GM18870 (cell line): ENCODE data around the gene TFCP2L1.
"Not testable (repeated sequence)": the region's sequence is repeated elsewhere in the genome, so short reads cannot be mapped to it uniquely, and the experiment has no call there.

ENCODE experiments used
- ATAC-seq: cut with Tn5 transposase; IDR thresholded peaks from one replicate; pipeline ENCODE4 v1.9.1; 2021; ENCODE audit warnings: moderate library complexity; ENCODE audit not compliant: unreplicated experiment

Gene TFCP2L1

DNA sequence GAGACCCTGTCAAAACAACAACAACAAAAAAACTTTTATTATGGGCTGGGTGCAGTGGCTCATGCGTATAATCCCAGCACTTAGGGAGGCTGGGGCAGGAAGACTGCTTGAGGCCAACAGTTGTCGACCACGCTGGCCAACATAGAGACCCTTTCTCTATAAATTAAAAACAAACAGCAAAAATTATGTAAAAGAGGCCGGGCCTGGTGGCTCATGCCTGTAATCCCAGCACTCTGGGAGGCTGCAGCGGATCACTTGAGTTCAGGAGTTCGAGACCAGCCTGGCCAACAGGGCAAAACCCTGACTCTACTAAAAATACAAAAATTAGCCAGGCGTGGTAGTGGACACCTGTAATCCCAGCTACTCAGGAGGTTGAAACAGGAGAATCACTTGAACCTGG is 15.6 kb downstream of the TFCP2L1 start:
- ATAC-seq, result not testable (repeated sequence)

DNA sequence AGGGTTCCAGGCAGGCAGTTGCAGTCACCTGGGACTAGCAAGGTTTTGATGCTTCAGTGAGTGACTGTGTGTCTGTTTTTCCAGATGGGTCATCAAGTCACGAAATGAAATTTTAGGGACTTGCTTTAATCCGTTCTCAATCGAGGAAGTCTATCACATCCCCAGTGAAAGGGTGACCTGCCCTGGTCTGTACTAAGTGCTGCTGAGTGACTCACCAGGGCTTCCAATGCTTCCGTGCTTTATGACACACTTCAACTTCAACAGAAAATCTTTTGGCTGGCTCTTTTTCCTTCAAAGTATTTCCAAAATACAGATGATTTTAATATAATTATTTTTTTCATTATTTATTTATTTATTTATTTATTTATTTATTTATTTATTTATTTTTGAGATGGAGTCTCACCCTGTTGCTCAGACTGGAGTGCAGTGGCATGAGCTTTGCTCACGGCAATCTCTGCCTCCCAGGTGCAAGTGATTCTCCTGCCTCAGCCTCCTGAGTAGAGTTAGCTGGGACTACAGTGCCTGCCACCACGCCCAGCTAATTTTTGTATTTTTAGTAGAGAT is 18.4 kb downstream of the TFCP2L1 start:
- ATAC-seq, result no peak

GRCh38 chr2:121263996-121264715 is 20.8 kb downstream of the TFCP2L1 start:
- ATAC-seq, result no peak

DNA sequence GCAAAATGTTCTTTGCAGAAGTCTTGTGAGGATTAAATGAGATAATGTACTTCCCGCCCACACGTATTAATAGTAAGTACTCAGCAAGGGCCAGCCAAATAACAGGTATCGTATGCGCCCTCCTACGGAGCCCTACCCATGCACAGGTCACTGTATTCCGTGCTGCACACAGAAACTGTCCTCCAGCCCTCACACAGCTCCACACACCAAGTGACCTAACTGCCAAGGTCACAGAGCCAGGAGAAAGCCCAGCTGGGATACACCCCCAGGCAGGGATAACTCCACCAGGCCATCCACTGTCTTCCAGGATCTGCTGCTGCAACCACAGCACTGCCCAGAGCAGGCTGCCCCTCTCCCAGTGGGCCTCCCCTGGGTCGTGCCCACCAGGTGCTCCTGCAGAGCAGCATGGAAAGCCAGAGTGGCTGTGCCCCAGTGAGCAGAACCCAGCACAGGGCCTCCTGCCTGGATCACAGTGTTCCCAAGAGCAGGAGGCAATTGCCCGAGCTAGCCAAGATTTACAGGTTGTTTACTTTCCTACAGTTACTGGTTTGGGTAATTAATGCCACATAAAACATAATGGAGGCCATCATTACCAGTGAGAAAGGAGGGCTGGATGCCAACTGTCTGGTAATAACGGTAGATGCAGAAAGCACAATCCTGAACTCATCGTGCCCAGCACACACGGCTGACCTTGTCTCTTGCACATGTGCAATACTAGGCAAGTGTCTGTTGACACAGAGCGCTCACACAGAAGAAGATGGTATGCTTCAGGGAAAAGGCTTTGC is 24.4 kb downstream of the TFCP2L1 start:
- no peak for ATAC-seq

DNA sequence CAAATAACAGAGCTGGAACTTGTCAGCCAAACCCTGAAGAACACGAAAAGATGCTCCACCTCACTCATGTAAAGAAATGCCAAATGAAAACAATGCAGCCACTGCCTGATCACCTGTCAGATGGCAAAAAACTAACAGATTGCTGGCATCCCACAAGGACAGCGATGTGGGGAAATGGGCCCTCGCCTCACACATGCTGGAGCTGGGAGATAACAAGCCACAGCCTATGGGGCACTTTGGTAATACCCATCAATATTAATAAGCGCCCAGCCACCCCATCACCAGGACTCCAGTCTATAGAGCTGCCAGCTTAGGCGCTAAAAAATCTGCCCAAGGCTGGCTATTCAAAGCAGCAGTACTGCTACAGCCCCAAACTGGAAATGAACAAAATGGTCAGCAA is 27.0 kb downstream of the TFCP2L1 start:
- ATAC-seq, result no peak

DNA sequence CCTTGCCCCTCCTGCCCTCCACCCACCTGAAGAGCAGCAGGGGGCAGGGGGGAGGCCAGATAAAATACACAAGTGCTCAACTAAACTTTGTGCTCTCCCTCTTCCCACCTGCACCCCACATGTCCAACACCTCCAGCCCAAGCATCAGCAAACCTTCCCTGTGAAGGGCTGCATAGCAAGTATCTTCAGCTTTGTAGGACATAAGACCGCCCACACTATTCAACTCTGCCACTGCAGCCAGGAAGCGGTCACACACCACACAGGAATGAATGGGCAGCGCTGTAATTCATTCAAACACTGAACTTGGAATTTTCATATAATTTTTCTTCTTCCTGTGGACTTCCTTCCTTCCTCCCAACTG is 27.5 kb downstream of the TFCP2L1 start:
- no peak for ATAC-seq

DNA sequence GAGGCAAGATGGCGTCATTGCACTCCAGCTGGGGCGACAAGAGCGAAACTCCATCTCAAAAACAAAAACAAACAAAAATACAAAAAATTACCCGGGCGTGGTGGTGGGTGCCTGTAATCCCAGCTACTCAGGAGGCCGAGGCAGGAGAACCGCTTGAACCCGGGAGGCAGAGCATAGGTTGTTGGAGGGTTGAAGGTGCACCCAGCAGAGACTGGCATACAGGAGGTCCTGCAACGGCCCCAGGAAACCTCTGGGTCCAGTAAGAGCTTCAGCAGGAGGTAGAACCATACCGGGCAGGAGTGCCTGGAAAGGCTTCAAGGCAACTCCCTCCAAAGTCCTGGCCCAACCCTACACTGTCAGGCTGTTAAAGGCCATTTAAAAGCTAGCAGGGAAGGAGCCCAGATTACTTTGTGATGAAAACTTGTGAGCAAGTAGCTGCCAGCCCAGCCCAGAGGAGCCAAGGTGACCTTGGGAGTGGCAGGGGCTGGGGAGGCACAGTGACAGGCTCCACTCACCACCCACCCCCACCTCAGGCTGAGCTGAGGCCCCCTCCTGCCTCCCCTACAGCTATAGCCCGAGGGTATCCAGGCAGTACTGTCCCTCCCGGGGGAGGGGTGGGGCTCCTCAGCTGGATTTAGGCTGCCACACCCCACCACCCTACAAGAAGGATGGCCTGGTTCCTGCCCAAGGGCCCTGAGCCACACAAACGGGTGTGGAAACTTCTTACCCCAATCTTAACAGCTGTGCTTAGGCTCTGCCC is 28.1 kb downstream of the TFCP2L1 start:
- no peak for ATAC-seq

DNA sequence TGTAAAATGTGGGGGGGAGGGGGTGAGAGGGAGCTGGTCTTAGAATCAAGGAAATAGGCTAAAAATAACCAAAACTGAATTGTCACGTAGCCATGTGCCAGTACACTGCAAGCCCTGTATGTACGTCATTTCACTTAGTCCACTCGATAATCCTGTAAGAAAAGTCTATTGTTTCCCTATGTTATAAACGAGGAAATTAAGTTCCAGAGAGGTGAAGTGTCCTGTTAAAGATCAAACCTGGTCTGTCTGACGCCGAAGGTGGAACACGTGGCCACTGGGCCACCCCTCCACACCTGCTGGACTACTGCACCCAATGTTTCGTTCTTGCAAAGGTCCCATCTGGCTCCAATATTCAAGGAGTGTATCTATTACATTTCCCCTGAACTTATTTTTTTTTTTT is 29.6 kb downstream of the TFCP2L1 start:
- ATAC-seq, result no peak

- no peak for ATAC-seq
Measured at GRCh38 chr2:121254748-121255147, 30.3 kb downstream of the TFCP2L1 start.

DNA sequence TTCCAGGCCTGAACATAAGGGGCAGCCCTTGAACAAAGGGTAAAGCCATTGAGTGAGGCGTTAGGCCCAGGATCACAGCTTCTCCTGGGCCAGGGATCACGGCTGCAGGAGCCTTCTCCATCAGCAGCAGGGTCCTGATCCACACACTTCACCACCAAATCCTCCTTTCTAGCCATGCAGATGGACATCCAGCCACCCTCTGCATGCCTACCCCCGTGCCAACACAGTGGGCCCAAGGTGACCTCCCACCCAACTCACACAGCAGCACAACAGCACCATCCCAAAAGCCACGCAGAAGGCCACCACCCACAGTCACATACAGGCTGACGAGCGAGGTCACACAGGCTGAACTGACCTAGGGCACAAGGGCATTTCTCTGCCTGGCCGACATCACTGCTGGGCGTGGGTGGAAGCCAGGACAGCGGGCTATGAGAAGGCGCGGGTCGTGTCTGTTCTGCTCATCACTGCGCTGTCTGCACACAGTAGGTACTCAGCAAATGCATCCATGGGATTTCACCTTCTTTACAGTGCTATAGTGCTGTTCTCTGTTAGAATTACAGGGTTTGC is 31.2 kb downstream of the TFCP2L1 start:
- ATAC-seq, result no peak

DNA sequence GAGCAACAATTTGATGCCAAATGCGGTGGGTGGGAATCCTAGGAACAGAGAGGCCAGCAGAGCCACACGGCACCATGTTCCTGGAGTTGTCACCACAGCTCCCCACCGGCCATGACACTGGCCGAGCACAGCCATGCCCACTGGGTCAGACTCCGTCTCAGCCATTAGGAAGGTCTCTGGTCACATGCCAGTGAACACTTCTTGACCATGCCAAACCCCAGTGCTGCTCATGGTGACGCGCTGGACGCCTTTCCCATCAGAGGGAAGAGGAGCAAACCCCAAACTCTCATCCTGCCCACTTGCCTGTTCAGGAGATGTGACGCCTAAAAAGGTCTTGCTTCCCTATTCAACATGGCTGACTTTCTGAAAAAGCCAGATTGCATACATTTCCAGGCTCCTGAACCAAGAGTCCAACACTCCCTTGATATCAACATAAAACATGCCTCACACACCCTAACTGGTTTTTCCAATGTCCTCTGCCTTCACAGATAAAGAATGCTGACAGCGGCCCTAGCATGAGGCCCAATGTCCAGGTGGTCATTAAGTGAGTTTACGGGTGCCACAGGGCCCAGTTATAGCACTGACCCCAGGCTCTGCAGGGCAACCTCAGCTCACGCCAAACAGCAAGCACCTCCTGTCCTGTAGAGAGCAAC is 31.9 kb downstream of the TFCP2L1 start:
- ATAC-seq, result no peak

DNA sequence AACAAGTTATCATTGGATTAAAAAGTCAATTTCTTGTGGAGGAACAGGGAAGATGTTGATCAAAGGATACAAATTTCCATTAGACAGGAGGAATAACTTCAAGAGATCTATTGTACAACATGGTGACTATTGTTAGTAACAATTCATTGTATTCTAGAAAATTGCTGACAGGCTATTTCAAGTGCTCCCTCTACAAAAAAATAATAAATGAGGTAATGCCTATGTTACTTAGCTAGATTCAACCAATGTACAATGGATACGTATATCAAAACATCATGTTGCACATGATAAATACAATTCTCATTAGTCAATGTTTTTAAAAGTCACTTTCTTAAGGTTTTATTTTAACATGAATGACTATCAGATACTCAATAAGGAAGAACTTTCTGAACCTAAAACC is 33.5 kb downstream of the TFCP2L1 start:
- ATAC-seq, result no peak

DNA sequence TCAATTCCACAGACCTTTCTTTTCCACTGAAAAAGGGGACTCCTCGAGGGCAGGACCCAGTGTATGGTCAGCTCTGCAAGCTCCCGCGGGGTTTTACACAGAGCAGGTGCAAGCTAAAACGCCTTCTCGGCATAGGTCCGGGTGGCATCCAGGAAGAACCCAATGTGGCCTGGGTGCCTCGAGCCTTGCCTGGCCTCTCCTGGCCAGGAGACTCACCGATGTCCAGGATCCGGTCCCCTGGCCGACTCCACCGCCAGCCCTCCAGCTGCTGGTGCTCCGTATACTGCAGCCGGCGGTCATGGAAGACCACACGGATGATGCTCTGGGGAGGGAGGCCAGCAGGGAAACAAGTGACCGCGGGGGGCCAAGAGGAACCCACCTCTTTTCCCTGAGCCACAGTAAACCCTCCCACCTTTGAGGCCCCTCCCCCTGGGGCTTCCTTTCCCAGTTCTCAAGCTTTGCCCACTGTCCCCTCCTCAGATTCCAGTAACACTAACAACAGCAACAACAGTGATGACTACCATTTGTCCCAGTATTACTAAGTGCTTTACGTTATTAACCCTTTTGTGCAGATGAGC is 36.1 kb downstream of the TFCP2L1 start:
- ATAC-seq, result no peak

GRCh38 chr2:121247971-121248370 is 37.0 kb downstream of the TFCP2L1 start:
- no peak for ATAC-seq

DNA sequence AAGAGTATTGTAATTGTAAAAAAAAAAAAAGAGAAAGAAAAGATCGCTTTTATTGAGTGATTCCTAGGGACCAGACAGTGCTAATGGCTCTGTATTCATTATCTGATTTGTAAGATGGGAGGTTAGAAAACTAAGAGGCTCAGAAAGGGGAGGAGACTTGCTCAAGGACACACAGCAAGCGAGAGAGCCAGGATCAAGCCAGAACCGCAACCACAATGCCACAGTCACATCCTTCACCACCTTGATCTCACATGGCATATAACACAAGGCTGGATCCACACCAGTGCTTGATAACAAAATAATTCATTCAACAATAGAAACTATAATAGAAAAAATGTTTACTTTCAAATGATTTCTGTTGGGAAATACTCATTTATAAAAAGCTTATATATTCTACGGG is 37.5 kb downstream of the TFCP2L1 start:
- ATAC-seq, result no peak

DNA sequence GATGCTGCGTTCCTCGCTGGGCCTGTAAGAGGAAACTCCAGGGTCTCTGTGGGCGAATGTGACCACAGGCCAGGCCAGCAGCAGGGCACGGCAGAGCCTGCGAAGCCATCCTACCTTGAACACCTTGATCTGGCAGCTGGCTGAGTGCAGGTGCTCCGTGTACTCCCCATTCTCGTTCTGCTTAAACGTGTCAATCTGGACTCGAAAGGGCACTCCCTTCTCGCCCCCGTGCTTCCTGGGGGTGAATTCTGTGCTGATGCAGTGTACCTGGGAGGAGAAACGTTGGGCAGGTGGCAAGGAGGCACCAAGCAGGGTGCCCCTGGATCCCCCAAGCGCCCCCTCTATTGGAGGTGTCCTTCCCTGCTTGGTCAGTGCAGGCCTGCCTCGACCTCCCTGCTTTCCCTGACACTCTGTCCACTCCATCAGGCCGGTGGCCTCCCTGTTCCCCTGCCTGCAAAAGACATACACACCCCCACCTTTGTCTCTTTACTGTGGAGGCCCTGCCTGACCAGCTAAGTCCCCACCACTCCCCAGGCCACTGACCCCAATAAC is 38.2 kb downstream of the TFCP2L1 start:
- no peak for ATAC-seq

- ATAC-seq, result no peak
Measured at GRCh38 chr2:121245913-121246312, 39.1 kb downstream of the TFCP2L1 start.

GRCh38 chr2:121245120-121245820 is 39.7 kb downstream of the TFCP2L1 start:
- no peak for ATAC-seq

GRCh38 chr2:121244616-121245015 is 40.4 kb downstream of the TFCP2L1 start:
- ATAC-seq, result no peak
